ENCODE results near the gene FAM193A.

DNA sequence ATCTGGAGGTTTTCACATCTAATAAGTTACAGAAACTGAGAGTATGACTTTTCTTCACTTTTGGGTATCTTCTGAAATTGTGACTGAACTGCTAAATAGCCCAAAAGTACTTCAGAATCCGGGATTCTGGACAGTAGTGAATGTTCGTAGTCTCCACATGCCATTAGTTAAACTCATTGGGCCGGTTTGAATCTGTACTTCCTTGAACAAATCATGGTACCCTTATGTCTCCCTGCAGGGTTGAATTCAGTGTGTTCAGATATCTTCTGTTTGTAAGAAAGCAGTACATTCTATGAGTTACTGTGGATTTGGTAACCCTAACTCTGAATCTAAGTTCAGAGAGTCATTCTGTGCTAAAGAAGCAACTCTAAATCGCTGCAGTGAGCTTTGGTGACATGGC, 33.6 kb downstream of the FAM193A start:
- no peak for TF ChIP-seq POLR2A (IDR thresholded peaks at IDR 0.05; ENCODE audit: low read length)
- no peak for TF ChIP-seq GATA1 (IDR thresholded peaks at IDR 0.05; ENCODE audit: low read depth, low read length)

Measured in erythroblast (primary cell).